Kidney (tissue), 14 donors: Measurements from ENCODE around the gene GNG7. TPM values are rescaled to one million over a fixed set of nuclear protein-coding genes. Genes with fewer than 3 reads are reported as not detected.

Experiments used
- DNase-seq, 5 donors: peaks; one replicate each; pipeline ENCODE4 v3.0.0-alpha.2; 2013 to 2020
- FAIRE-seq: peaks from 2 replicates; lab custom pipeline; 2012; peaks lifted over from hg19 to GRCh38; lab: Jason Lieb, UNC
- H3K27ac ChIP-seq, 2 donors: one replicate each; pipeline ENCODE4 v1.7.0; 2013; ENCODE audit warnings: low read depth in 2 of 2, low read length in 2 of 2, inconsistent platforms in 1 of 2
- H3K27me3 ChIP-seq: one replicate; pipeline ENCODE4 v1.7.1; 2013; ENCODE audit warnings: low read length, inconsistent platforms; ENCODE audit not compliant: control insufficient read depth, insufficient read depth
- H3K36me3 ChIP-seq, 3 donors: one replicate each; pipeline versions ENCODE4 v1.7.0 to v1.7.1; 2013; ENCODE audit warnings: low read length in 3 of 3, control low read depth in 1 of 3, inconsistent platforms in 1 of 3; ENCODE audit not compliant: insufficient read depth in 3 of 3, control insufficient read depth in 2 of 3
- H3K4me1 ChIP-seq, 3 donors: one replicate each; pipeline versions ENCODE4 v1.7.0 to v1.7.1; 2013; ENCODE audit warnings: low read length in 3 of 3, inconsistent platforms in 1 of 3, low read depth in 1 of 3; ENCODE audit not compliant: control insufficient read depth in 2 of 3, insufficient read depth in 2 of 3
- H3K4me3 ChIP-seq, 3 donors: one replicate each; pipeline versions ENCODE4 v1.7.0 to v1.8.1; 2013; ENCODE audit warnings: low read length in 3 of 3, control low read depth in 1 of 3, inconsistent platforms in 1 of 3
- H3K9ac ChIP-seq, 3 donors: one replicate each; pipeline versions ENCODE4 v1.7.0 to v1.7.1; 2013; ENCODE audit warnings: low read length in 3 of 3, control low read depth in 1 of 3, inconsistent platforms in 1 of 3
- H3K9me3 ChIP-seq, 3 donors: one replicate each; pipeline versions ENCODE4 v1.7.0 to v1.7.1; 2013; ENCODE audit warnings: low read length in 3 of 3, control low read depth in 1 of 3, inconsistent platforms in 1 of 3; ENCODE audit not compliant: control insufficient read depth in 2 of 3, insufficient read depth in 1 of 3
- CTCF ChIP-seq: IDR thresholded peaks from 3 replicates; pipeline ENCODE4 v1.5.1; 2012; ENCODE audit warnings: mild to moderate bottlenecking, moderate library complexity, borderline replicate concordance; ENCODE audit not compliant: insufficient read depth; ENCODE audit errors: extremely low read depth
- intact Hi-C: fragments of 100-400 bp; cut with DNase I; formaldehyde crosslinking; loops from one replicate; pipeline ENCODE4 v1.11.1; 2022
- polyA plus RNA-seq: library from polyadenylated mRNA; stranded (reverse); fragments of 350-450 nt; fragmentation: Illumina TruSeq; extraction: RNeasy Lipid Tissue Mini Kit (QIAGEN cat#74804); gene quantifications from one replicate; pipeline ENCODE4 v1.2.3, GENCODE V29; 2014; ENCODE audit warnings: low read depth, low replicate concordance; ENCODE audit not compliant: insufficient read depth
- total RNA-seq: library from RNA; stranded (reverse); fragmentation: NEBNext Ultra II Directional; extraction: Animal tissue kit (Norgen Biotek cat#: 25700); gene quantifications from one replicate; pipeline ENCODE4 v1.2.1, GENCODE V29; 2021
- donor health status: control.
- donor health status: control.
- donor health status: control.
- donor health status: control.
- donor health status: control.
- donor health status: DM: yes; HTN: yes; CAD: no.
- donor health status: Normal renal cell carcinoma (clear cell type).

Gene GNG7
- total and polyA plus RNA-seq, 2 donors from 2014 or later = 9.9 to 13.4 TPM

GRCh38 chr19:2618611-2619010, 83.9 kb downstream of the GNG7 start:
- Histone ChIP-seq H3K27ac (no peak overlapping the region), H3K9ac (no peak overlapping the region), H3K4me3 (no peak overlapping the region), H3K36me3 (no peaks in the 10 kb centered on the region), H3K4me1 (peaks cover 0 to 12% (median 0%) of the 10 kb centered on the region in 3 donors), H3K27me3 (no peaks in the 10 kb centered on the region), H3K9me3 (no peaks in the 10 kb centered on the region)
- no peak for FAIRE-seq
- peak in 1 of 5 donors; percentile 82 for DNase-seq
- TF ChIP-seq CTCF = no peak
- intact Hi-C loops = no loop called here

GRCh38 chr19:2617393-2618165, 84.9 kb downstream of the GNG7 start:
- H3K27ac ChIP-seq = peak overlapping the region; percentile 53 to 59
- DNase-seq = peak in 1 of 5 donors; percentile 46
- H3K4me1 ChIP-seq = peaks cover 0 to 17% (median 0%) of the 10 kb centered on the region in 3 donors
- no peak for TF ChIP-seq CTCF
- FAIRE-seq = no peak
- no peaks in the 10 kb centered on the region for H3K36me3 ChIP-seq
- H3K27me3 ChIP-seq = no peaks in the 10 kb centered on the region
- intact Hi-C loops = no loop called here
- H3K9ac ChIP-seq = peak overlapping the region in 1 of 3 donors; percentile 35
- no peaks in the 10 kb centered on the region for H3K9me3 ChIP-seq
- no peak overlapping the region for H3K4me3 ChIP-seq

- Histone ChIP-seq H3K4me3 (no peak overlapping the region), H3K9ac (peak overlapping the region in 1 of 3 donors; percentile 35), H3K9me3 (no peaks in the 10 kb centered on the region), H3K27ac (peak overlapping the region; percentile 53 to 59), H3K4me1 (peaks cover 0 to 17% (median 0%) of the 10 kb centered on the region in 3 donors), H3K36me3 (no peaks in the 10 kb centered on the region), H3K27me3 (no peaks in the 10 kb centered on the region)
- no peak for TF ChIP-seq CTCF
- FAIRE-seq (no peak), DNase-seq (peak in 1 of 5 donors; percentile 82)
- intact Hi-C loops = no loop called here
Measured at GRCh38 chr19:2616741-2617392, 85.6 kb downstream of the GNG7 start.
